Spleen (tissue), 7 donors: Measurements from ENCODE around the gene KPNA6.

Experiments
- POLR2A ChIP-seq, 3 donors: fragments of 450-650 bp; IDR thresholded peaks; one replicate each; pipeline ENCODE4 v1.5.1; 2017; ENCODE audit warnings: antibody characterized with exemption in 3 of 3, mild to moderate bottlenecking in 1 of 3
- TF ChIP-seq, protein P1 (sequence below), 11 experiments: fragments of 200-600 bp in 7 of 11; fragments of 450-650 bp in 4 of 11; sonication (generic) in 4 of 11; IDR thresholded peaks in 8 of 11; conservative IDR thresholded peaks in 3 of 11; 1 replicate in 7 of 11; 2 replicates in 4 of 11; pipeline versions ENCODE4 v1.4.0 to v1.8.0; 2016 to 2021; ENCODE audit warnings: antibody characterized with exemption in 11 of 11, inconsistent platforms in 4 of 11, mild to moderate bottlenecking in 1 of 11
- donor health status: DM: no; HTN: no; CAD: no; lungs with moderate emphysema.
- donor health status: DM: no; HTN: no; CAD: no.
- donor health status: DM: no; HTN: no; CAD: no.

DNA sequence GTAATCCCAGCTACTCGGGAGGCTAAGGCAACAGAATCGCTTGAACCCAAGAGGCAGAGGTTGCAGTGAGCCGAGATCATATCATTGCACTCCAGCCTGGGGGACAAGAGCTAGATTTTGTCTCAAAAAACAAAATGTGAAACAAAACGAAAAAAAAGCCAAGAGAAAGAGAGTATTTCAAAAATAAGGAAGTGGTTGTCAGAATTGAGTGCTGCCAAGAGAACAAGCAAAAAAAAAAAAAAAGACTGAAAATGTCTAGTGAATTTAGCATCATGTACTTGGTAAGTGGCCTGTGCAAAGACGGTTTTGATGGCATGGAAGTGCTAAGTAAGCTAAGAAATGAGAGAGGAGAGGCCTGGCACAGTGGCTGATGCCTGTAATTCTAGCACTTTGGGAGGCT lies 14.3 kb downstream of the KPNA6 start:
- TF ChIP-seq, protein P1, sequence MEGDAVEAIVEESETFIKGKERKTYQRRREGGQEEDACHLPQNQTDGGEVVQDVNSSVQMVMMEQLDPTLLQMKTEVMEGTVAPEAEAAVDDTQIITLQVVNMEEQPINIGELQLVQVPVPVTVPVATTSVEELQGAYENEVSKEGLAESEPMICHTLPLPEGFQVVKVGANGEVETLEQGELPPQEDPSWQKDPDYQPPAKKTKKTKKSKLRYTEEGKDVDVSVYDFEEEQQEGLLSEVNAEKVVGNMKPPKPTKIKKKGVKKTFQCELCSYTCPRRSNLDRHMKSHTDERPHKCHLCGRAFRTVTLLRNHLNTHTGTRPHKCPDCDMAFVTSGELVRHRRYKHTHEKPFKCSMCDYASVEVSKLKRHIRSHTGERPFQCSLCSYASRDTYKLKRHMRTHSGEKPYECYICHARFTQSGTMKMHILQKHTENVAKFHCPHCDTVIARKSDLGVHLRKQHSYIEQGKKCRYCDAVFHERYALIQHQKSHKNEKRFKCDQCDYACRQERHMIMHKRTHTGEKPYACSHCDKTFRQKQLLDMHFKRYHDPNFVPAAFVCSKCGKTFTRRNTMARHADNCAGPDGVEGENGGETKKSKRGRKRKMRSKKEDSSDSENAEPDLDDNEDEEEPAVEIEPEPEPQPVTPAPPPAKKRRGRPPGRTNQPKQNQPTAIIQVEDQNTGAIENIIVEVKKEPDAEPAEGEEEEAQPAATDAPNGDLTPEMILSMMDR (IDR thresholded peaks at IDR 0.05 in 8 of 11, conservative IDR thresholded peaks at IDR 0.05 in 3 of 11): no peak
- TF ChIP-seq POLR2A (IDR thresholded peaks at IDR 0.05): no peak
